Prostate gland (tissue), 2 donors: Measurements from ENCODE around the gene KIFC3.

Experiments
- POLR2A ChIP-seq: fragments of 450-650 bp; IDR thresholded peaks from one replicate; pipeline ENCODE4 v1.6.1; 2016; ENCODE audit warnings: antibody characterized with exemption, mild to moderate bottlenecking
- TF ChIP-seq, protein P1 (sequence below), 4 experiments: fragments of 200-600 bp in 2 of 4; fragments of 450-650 bp in 2 of 4; sonication (generic) in 2 of 4; IDR thresholded peaks; 1 replicate in 3 of 4; 2 replicates in 1 of 4; pipeline ENCODE4 v1.5.1; 2016 to 2019; ENCODE audit warnings: antibody characterized with exemption in 4 of 4, mild to moderate bottlenecking in 2 of 4, moderate library complexity in 2 of 4

DNA sequence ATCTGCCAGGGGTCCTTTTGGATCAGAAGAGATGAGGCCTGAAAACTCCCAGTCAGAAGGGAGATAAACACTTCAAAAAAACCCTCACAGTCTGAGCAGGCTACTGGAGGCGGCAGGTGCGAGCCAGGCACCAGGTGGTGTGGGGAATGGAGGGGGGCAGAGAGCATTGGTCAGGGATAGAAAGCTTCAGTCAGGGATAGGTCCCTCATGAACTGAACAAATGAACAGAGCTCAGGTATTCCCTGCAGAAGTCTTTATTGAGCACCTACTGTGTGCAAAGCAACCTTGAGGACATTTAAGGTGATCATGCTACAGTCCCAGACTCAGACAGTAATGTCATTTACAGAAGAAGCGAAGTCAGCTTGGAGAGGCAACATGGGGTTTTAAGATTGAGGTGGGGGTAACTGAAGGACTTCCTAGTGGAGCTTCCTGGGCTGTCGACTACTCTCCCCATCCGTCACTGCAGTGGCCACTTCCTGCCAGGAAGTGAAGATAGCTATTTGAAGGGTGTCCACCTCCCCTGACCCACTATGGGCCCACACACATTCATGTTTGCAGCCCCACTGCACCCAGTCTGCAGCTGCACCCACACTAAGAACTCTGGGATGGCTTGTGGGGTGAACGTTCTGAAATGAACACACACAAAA, 3.2 kb downstream of the KIFC3 start:
- TF ChIP-seq, protein P1, sequence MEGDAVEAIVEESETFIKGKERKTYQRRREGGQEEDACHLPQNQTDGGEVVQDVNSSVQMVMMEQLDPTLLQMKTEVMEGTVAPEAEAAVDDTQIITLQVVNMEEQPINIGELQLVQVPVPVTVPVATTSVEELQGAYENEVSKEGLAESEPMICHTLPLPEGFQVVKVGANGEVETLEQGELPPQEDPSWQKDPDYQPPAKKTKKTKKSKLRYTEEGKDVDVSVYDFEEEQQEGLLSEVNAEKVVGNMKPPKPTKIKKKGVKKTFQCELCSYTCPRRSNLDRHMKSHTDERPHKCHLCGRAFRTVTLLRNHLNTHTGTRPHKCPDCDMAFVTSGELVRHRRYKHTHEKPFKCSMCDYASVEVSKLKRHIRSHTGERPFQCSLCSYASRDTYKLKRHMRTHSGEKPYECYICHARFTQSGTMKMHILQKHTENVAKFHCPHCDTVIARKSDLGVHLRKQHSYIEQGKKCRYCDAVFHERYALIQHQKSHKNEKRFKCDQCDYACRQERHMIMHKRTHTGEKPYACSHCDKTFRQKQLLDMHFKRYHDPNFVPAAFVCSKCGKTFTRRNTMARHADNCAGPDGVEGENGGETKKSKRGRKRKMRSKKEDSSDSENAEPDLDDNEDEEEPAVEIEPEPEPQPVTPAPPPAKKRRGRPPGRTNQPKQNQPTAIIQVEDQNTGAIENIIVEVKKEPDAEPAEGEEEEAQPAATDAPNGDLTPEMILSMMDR (IDR thresholded peaks at IDR 0.05), result no peak
- TF ChIP-seq POLR2A, result no peak
